ENCODE measurements around the gene PPIL6.
"Not testable (repeated sequence)": the region's sequence is repeated elsewhere in the genome, so short reads cannot be mapped to it uniquely, and the experiment has no call there.

Gene PPIL6

GRCh38 chr6:109465772-109466171, 25.3 kb upstream of the PPIL6 start:
- no peaks in the 10 kb centered on the region for H3K79me2 ChIP-seq (ENCODE audit: control insufficient read depth, insufficient read depth, low read length)
- no peak overlapping the region for H2BK5ac ChIP-seq (ENCODE audit: low read length)
- H3K56ac ChIP-seq (ENCODE audit: low read length): no peak overlapping the region
- H3K27ac ChIP-seq (ENCODE audit: low read depth, low read length): no peak overlapping the region
- H3K4ac ChIP-seq (ENCODE audit: low read depth, low read length): no peak overlapping the region
- H3K4me1 ChIP-seq (ENCODE audit: control insufficient read depth, low read depth, low read length): no peaks in the 10 kb centered on the region
- H2BK120ac ChIP-seq (ENCODE audit: low read depth, low read length): no peak overlapping the region
- DNase-seq: no peak
- H2BK15ac ChIP-seq (replicated peaks; ENCODE audit: low read depth): no peak overlapping the region
- WGBS (ENCODE audit: extremely low coverage, insufficient coverage, low lambda C conversion rate): no CpG with 5 or more reads among the region's 7 CpGs
- H3K18ac ChIP-seq (ENCODE audit: low read length): no peak overlapping the region
- no peak overlapping the region for H3K4me3 ChIP-seq (ENCODE audit: low read length)
- peaks cover 9% of the 10 kb centered on the region for H3K79me1 ChIP-seq (ENCODE audit: low read length)
- no peak overlapping the region for H4K8ac ChIP-seq (ENCODE audit: low read depth, low read length)
- no peak overlapping the region for H3K23ac ChIP-seq (ENCODE audit: low read length)
- H3K36me3 ChIP-seq (ENCODE audit: control insufficient read depth, insufficient read depth, low read length): peaks cover 17% of the 10 kb centered on the region
- no peak overlapping the region for H3K4me2 ChIP-seq (ENCODE audit: low read length)
- no peak overlapping the region for H4K5ac ChIP-seq (ENCODE audit: low read length)
- no peak overlapping the region for H2AK5ac ChIP-seq (ENCODE audit: low read length)
- no peak overlapping the region for H3K9ac ChIP-seq (ENCODE audit: low read length)
- H3K27me3 ChIP-seq (ENCODE audit: insufficient read depth, low read length, poor library complexity): no peaks in the 10 kb centered on the region

DNA sequence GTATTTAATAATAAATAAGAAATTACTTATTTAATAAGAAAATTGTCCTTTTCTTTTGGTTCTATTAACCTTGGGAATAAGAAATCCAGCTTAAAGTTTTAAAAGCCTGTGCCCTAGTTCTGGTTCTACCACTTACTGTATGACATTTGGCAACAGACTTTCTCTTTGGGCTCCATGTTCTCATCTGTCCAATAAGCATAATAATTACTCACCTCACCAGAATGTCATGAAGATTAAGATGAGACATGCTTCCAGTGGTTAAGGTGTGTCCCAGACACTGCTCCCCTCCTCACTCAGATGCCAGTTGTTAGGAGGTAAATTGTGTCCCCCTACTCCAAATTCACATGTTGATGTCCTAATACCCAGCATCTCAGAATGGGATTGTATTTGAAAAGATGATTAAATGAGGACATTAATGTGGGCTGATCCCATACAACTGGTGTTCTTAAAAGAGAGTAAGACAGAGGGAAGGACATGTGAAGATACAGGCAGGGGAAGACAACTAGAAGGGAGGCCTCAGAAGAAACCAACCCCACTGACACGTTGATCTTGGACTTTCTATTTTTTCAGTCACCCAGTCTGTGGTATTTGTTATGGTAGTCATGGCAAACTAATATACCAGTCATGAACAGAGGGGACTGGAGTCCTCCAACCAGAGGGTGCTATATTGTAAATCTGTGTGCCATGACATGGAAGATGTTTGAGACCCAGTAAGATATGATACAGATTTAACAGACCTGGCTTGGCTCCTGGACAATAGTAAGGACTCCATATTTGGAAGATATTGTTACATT, 21.5 kb upstream of the PPIL6 start:
- Histone ChIP-seq H3K36me3 (ENCODE audit: control insufficient read depth, insufficient read depth, low read length) (peaks cover 11% of the 10 kb centered on the region), H2BK5ac (ENCODE audit: low read length) (no peak overlapping the region)

GRCh38 chr6:109461205-109461604, 20.8 kb upstream of the PPIL6 start:
- H2BK5ac ChIP-seq (ENCODE audit: low read length); H2BK120ac ChIP-seq (ENCODE audit: low read depth, low read length); H3K27me3 ChIP-seq (ENCODE audit: insufficient read depth, low read length, poor library complexity); H3K36me3 ChIP-seq (ENCODE audit: control insufficient read depth, insufficient read depth, low read length); H3K23ac ChIP-seq (ENCODE audit: low read length); H3K79me2 ChIP-seq (ENCODE audit: control insufficient read depth, insufficient read depth, low read length); H3K79me1 ChIP-seq (ENCODE audit: low read length); H3K4me1 ChIP-seq (ENCODE audit: control insufficient read depth, low read depth, low read length); H3K9ac ChIP-seq (ENCODE audit: low read length); H3K4ac ChIP-seq (ENCODE audit: low read depth, low read length); H3K4me3 ChIP-seq (ENCODE audit: low read length); H3K56ac ChIP-seq (ENCODE audit: low read length); H4K5ac ChIP-seq (ENCODE audit: low read length); H4K8ac ChIP-seq (ENCODE audit: low read depth, low read length); H3K18ac ChIP-seq (ENCODE audit: low read length); H3K27ac ChIP-seq (ENCODE audit: low read depth, low read length); DNase-seq; H3K4me2 ChIP-seq (ENCODE audit: low read length); H2AK5ac ChIP-seq (ENCODE audit: low read length); H2BK15ac ChIP-seq (replicated peaks; ENCODE audit: low read depth): not testable (repeated sequence)
- WGBS (ENCODE audit: extremely low coverage, insufficient coverage, low lambda C conversion rate): no CpG with 5 or more reads among the region's 1 CpG

More for the DNA sequence above, 21.5 kb upstream of the PPIL6 start:
- H3K79me2 ChIP-seq (ENCODE audit: control insufficient read depth, insufficient read depth, low read length): no peaks in the 10 kb centered on the region
- H3K4me1 ChIP-seq (ENCODE audit: control insufficient read depth, low read depth, low read length): no peaks in the 10 kb centered on the region
- H3K79me1 ChIP-seq (ENCODE audit: low read length): peaks cover 4% of the 10 kb centered on the region
- no peak for DNase-seq
- no CpG with 5 or more reads among the region's 1 CpG for WGBS (ENCODE audit: extremely low coverage, insufficient coverage, low lambda C conversion rate)
- no peak overlapping the region for H3K23ac ChIP-seq (ENCODE audit: low read length)
- no peaks in the 10 kb centered on the region for H3K27me3 ChIP-seq (ENCODE audit: insufficient read depth, low read length, poor library complexity)
- no peak overlapping the region for H3K4me3 ChIP-seq (ENCODE audit: low read length)
- H3K18ac ChIP-seq (ENCODE audit: low read length): no peak overlapping the region
- no peak overlapping the region for H3K4me2 ChIP-seq (ENCODE audit: low read length)
- H2BK15ac ChIP-seq (replicated peaks; ENCODE audit: low read depth): no peak overlapping the region
- H4K8ac ChIP-seq (ENCODE audit: low read depth, low read length): no peak overlapping the region
- no peak overlapping the region for H3K4ac ChIP-seq (ENCODE audit: low read depth, low read length)
- no peak overlapping the region for H2BK120ac ChIP-seq (ENCODE audit: low read depth, low read length)
- no peak overlapping the region for H2AK5ac ChIP-seq (ENCODE audit: low read length)
- no peak overlapping the region for H3K56ac ChIP-seq (ENCODE audit: low read length)
- no peak overlapping the region for H4K5ac ChIP-seq (ENCODE audit: low read length)
- no peak overlapping the region for H3K9ac ChIP-seq (ENCODE audit: low read length)
- H3K27ac ChIP-seq (ENCODE audit: low read depth, low read length): no peak overlapping the region

DNA sequence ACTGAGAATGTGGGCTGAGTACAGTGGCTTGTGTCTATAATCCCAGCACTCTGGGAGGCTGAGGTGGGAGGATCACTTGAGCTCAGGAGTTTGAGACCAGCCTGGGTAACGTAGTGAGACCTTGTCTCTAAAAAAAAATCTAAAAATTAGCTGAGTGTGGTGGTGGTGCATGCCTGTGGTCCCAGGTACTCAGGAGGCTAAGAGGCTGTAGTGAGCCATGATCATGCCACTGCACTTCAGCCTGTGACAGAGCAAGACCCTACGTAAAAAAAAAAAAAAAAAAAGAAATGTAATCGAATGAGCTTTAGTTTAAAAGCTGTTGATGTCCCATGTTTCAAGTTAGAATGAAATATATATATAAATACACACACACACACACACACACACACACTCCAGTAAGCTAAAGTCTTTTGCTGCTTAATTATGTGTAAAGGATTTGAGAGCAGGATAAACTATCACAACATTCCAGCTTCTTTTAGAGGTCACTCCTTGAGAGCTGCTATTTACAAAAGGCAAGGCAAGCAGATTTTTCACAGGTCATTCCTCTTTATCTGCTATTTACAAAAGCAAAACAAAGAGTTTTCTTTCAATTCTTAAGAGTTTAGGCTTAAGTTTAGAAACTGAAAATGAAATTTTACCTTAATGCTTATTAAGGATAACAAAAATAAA, 19.9 kb upstream of the PPIL6 start:
- Histone ChIP-seq H3K4ac (ENCODE audit: low read depth, low read length) (no peak overlapping the region), H3K27me3 (ENCODE audit: insufficient read depth, low read length, poor library complexity) (no peaks in the 10 kb centered on the region), H3K9ac (ENCODE audit: low read length) (no peak overlapping the region), H3K27ac (ENCODE audit: low read depth, low read length) (no peak overlapping the region), H3K18ac (ENCODE audit: low read length) (no peak overlapping the region), H3K4me1 (ENCODE audit: control insufficient read depth, low read depth, low read length) (no peaks in the 10 kb centered on the region), H2BK5ac (ENCODE audit: low read length) (no peak overlapping the region), H4K5ac (ENCODE audit: low read length) (no peak overlapping the region), H3K4me2 (ENCODE audit: low read length) (no peak overlapping the region), H4K8ac (ENCODE audit: low read depth, low read length) (no peak overlapping the region), H2BK15ac (replicated peaks; ENCODE audit: low read depth) (no peak overlapping the region), H3K56ac (ENCODE audit: low read length) (no peak overlapping the region), H3K23ac (ENCODE audit: low read length) (no peak overlapping the region), H3K79me1 (ENCODE audit: low read length) (no peaks in the 10 kb centered on the region), H2BK120ac (ENCODE audit: low read depth, low read length) (no peak overlapping the region), H3K4me3 (ENCODE audit: low read length) (no peak overlapping the region), H3K79me2 (ENCODE audit: control insufficient read depth, insufficient read depth, low read length) (no peaks in the 10 kb centered on the region), H3K36me3 (ENCODE audit: control insufficient read depth, insufficient read depth, low read length) (peaks cover 3% of the 10 kb centered on the region), H2AK5ac (ENCODE audit: low read length) (no peak overlapping the region)
- no CpG with 5 or more reads among the region's 3 CpGs for WGBS (ENCODE audit: extremely low coverage, insufficient coverage, low lambda C conversion rate)
- no peak for DNase-seq

GRCh38 chr6:109458774-109459531, 18.5 kb upstream of the PPIL6 start:
- Histone ChIP-seq H3K4me3 (ENCODE audit: low read length) (no peak overlapping the region), H3K79me1 (ENCODE audit: low read length) (no peaks in the 10 kb centered on the region), H3K27me3 (ENCODE audit: insufficient read depth, low read length, poor library complexity) (no peaks in the 10 kb centered on the region), H3K23ac (ENCODE audit: low read length) (no peak overlapping the region), H3K18ac (ENCODE audit: low read length) (no peak overlapping the region), H2AK5ac (ENCODE audit: low read length) (no peak overlapping the region), H2BK5ac (ENCODE audit: low read length) (no peak overlapping the region), H3K4me2 (ENCODE audit: low read length) (no peak overlapping the region), H3K4ac (ENCODE audit: low read depth, low read length) (no peak overlapping the region), H3K27ac (ENCODE audit: low read depth, low read length) (no peak overlapping the region), H3K9ac (ENCODE audit: low read length) (no peak overlapping the region), H4K5ac (ENCODE audit: low read length) (no peak overlapping the region), H3K79me2 (ENCODE audit: control insufficient read depth, insufficient read depth, low read length) (no peaks in the 10 kb centered on the region), H2BK120ac (ENCODE audit: low read depth, low read length) (no peak overlapping the region), H3K56ac (ENCODE audit: low read length) (no peak overlapping the region), H3K4me1 (ENCODE audit: control insufficient read depth, low read depth, low read length) (peaks cover 2% of the 10 kb centered on the region), H4K8ac (ENCODE audit: low read depth, low read length) (no peak overlapping the region), H3K36me3 (ENCODE audit: control insufficient read depth, insufficient read depth, low read length) (peaks cover 3% of the 10 kb centered on the region), H2BK15ac (replicated peaks; ENCODE audit: low read depth) (no peak overlapping the region)
- no CpG with 5 or more reads among the region's 5 CpGs for WGBS (ENCODE audit: extremely low coverage, insufficient coverage, low lambda C conversion rate)
- no peak for DNase-seq

Data from mesendoderm (in vitro differentiated cells).